Measurements from ENCODE around the gene NACC2. TPM values are rescaled to one million over a fixed set of nuclear protein-coding genes. Genes with fewer than 3 reads are reported as not detected.

The NACC2 gene
- total RNA-seq, 1 donor from 2014 or later = 3.6 TPM

DNA sequence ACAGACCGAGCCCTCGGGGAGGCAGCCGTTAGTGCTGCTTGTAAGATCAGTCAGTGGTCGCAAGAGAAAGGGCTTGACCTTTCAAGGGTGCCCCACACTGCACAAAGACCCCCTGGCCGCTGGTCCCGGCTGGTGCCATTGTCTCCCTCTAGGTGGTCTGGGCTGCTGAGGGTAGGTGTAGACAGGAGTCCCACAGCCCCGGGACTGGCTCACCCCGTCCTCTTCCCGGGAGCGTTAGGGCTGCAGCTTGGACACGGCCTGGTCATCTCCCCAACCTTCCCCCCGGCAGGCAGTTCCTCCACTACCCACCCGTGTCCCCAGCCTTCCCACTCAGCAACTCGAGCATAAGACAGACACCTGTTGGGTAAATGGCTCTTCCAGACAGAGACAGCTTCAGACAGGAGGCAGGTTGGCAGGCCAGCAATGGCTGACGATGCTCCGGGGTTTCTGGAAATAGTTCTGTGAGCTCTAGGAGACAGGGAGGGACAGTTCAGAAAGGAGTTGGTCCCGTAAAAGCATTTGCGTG lies 38.9 kb upstream of the NACC2 start:
- peaks cover 19% of the 10 kb centered on the region for H3K27me3 Mint-ChIP-seq
- H3K27ac Mint-ChIP-seq = no peak overlapping the region
- intact Hi-C loops (cut with micrococcal nuclease) = no loop called here

DNA sequence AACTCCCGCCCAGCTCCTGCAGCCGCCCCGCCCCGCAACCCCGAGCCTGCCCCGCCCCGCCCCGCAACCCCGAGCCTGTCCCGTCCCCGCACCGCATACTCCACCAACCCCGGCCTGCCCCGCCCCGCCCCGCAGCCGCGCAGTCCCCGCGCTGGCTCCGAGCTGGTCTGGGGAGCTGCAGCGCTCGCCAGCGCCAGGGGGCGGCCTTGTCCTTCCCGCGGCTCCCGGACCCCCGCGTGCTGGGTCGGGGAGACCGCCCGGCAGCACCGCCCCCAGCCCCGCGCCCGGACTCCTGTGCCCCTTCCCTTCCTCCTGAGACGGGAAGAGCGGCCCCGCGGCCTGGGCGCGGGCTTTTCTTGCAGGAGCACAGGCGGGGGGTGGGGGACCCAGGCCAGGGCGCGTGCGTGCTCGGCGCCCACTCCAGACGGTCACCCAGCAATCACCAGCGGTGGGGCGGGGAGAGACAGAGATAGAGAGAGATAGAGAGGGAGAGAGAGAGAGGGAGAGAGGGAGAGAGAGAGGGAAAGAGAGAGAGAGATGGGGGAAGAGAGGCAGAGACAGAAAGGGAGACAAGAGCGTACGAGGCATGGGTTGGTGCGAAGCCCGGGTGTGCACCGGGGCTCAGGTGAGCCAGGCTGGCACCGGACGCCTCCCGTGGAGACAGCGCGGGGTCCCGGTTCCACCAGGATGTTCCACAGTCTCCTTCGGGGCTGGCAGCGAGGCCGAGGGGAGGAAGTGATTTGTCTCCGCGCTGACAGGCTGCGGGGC lies 38.3 kb upstream of the NACC2 start:
- Mint-ChIP-seq H3K4me1 (no peaks in the 10 kb centered on the region), H3K27ac (no peak overlapping the region), H3K4me3 (no peak overlapping the region), H3K27me3 (peaks cover 19% of the 10 kb centered on the region), H3K9me3 (no peaks in the 10 kb centered on the region), H3K36me3 (ENCODE audit: low read depth) (no peaks in the 10 kb centered on the region)
- intact Hi-C loops (cut with micrococcal nuclease) = no loop called here
- DNase-seq = peak; percentile 67

More for the DNA sequence above, 38.9 kb upstream of the NACC2 start:
- no peak overlapping the region for H3K4me3 Mint-ChIP-seq
- no peaks in the 10 kb centered on the region for H3K9me3 Mint-ChIP-seq
- H3K4me1 Mint-ChIP-seq = no peaks in the 10 kb centered on the region
- H3K36me3 Mint-ChIP-seq (ENCODE audit: low read depth) = no peaks in the 10 kb centered on the region
- DNase-seq = no peak

DNA sequence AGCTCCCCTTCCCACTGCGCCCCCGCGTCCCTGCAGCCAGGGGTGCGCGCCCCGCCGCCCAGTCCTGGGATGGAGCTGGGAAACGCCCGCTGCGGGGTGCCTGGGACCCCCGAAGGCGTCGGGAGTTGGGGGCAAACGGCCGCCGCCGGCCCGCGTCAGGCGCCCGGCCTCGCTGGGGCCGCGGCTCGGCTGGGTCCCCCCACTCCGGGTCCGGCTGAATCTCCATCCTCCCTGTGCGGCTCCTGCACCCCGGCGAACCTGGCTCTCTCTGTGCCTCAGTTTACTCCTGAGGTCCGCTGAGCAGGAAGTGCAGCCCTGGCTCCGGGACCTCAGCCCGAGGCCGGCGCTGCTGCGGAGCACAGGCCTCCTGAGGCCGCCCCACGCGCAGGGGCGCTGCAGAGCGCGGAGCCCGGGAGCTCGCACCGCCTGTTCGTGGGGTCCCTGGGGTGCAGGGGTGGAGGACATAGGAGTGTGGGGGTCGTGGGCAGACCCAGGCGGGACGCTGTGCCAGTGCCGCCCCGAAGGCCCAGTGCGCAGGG lies 37.5 kb upstream of the NACC2 start:
- H3K27me3 Mint-ChIP-seq = peaks cover 19% of the 10 kb centered on the region
- H3K9me3 Mint-ChIP-seq = no peaks in the 10 kb centered on the region
- H3K36me3 Mint-ChIP-seq (ENCODE audit: low read depth) = no peaks in the 10 kb centered on the region
- intact Hi-C loops (cut with micrococcal nuclease) = no loop called here
- no peak overlapping the region for H3K27ac Mint-ChIP-seq
- no peaks in the 10 kb centered on the region for H3K4me1 Mint-ChIP-seq
- no peak for DNase-seq
- no peak overlapping the region for H3K4me3 Mint-ChIP-seq

DNA sequence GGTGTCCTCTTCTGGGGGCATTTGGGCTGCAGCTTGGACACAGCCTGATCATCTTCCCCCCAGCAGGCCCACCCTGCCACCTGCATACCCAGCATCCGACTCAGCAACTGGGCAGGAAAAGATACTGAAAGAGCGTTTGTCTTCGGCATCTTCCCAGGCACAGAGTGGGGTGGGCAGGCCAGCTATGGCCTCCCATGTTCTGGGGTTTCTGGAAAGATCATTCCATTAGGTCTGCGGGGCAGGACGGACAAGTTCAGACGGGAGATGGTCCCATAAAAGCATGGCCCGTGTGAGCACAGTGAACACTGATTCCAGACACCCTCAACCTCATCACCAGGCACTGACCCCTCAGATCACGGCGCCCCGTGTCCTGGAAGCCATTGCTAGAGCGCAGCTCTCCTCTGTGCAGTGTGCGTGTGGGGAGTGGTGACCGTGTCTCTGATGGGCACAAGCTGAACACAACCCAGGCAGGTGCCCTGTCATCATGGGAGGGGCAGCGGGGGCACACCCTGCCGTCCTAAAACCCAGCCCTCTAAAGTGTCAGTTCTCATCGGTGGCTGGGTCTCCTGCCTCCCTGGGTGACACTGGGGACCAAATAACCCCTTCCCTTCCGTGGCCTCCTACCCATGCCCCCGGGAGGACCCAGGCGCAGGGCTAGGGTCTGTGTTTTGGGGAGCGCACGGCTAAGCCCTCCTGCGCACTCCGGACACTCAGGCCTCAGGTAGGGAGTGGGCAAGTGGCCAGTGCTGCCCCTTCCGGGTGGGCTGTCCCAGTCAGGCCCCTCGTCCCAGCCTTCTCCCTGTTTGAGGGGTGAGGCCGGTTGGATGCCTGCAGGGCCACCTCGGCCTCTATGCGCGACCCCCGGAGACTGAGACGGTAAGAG lies 36.8 kb upstream of the NACC2 start:
- intact Hi-C loops (cut with micrococcal nuclease) = no loop called here

DNA sequence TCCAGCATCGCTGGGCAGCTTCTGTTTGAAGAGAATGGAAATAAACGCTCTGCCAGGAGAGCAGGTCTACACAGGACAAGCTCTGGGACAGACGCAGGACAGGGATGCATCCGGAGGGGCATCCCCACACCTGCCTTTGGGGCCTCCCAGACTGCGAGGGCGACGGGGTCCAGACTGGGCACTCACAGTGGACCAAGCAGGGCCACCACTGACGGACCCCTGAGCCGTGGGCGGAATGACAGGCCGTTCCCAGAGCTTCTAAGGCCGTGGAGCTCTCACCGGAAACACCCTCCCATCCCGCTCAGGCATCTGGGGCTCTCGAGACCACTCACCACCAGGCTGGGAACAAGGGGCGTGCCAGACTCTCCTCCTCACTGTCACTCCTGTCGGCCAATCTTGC lies 34.1 kb upstream of the NACC2 start:
- H3K9me3 Mint-ChIP-seq = peaks cover 6% of the 10 kb centered on the region
- DNase-seq = no peak
- H3K4me3 Mint-ChIP-seq = no peak overlapping the region
- H3K36me3 Mint-ChIP-seq (ENCODE audit: low read depth) = no peaks in the 10 kb centered on the region
- no peaks in the 10 kb centered on the region for H3K4me1 Mint-ChIP-seq
- intact Hi-C loops (cut with micrococcal nuclease) = loop anchor here (10.0 kb wide), 2 partner anchors 264 to 424 kb away; partner anchors contain the start of gene KCNT1
- no peak overlapping the region for H3K27ac Mint-ChIP-seq
- H3K27me3 Mint-ChIP-seq = peaks cover 15% of the 10 kb centered on the region

More for the DNA sequence above, 36.8 kb upstream of the NACC2 start:
- H3K27me3 Mint-ChIP-seq = peaks cover 19% of the 10 kb centered on the region
- no peaks in the 10 kb centered on the region for H3K4me1 Mint-ChIP-seq
- H3K9me3 Mint-ChIP-seq = no peaks in the 10 kb centered on the region
- DNase-seq = no peak
- H3K36me3 Mint-ChIP-seq (ENCODE audit: low read depth) = no peaks in the 10 kb centered on the region
- no peak overlapping the region for H3K4me3 Mint-ChIP-seq
- no peak overlapping the region for H3K27ac Mint-ChIP-seq

DNA sequence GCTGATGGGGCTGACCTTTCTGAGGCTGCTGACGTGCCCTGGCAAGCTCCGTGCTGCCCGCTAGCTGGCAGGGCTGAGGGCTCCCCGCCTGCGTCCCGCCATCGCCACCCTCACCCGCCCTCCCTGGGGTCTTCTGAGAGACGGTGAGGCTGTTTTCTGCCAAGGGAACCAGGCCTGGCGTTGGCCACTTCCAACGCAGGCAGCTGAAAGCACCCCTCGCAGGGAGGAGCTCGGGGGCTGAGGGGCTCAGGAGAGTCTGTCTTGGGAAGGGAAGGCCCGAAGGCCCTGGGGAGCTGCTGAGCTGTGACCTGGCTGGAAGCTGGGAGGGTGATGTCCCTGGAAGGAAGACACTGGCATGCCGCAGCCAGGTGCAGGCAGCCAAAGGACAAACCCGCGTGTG lies 33.3 kb upstream of the NACC2 start:
- Mint-ChIP-seq H3K9me3 (peaks cover 6% of the 10 kb centered on the region), H3K27me3 (peaks cover 8% of the 10 kb centered on the region), H3K4me1 (no peaks in the 10 kb centered on the region), H3K36me3 (ENCODE audit: low read depth) (no peaks in the 10 kb centered on the region), H3K27ac (no peak overlapping the region), H3K4me3 (no peak overlapping the region)
- DNase-seq = no peak
- intact Hi-C loops (cut with micrococcal nuclease) = loop anchor here (10.0 kb wide), 2 partner anchors 264 to 424 kb away; partner anchors contain the start of gene KCNT1

DNA sequence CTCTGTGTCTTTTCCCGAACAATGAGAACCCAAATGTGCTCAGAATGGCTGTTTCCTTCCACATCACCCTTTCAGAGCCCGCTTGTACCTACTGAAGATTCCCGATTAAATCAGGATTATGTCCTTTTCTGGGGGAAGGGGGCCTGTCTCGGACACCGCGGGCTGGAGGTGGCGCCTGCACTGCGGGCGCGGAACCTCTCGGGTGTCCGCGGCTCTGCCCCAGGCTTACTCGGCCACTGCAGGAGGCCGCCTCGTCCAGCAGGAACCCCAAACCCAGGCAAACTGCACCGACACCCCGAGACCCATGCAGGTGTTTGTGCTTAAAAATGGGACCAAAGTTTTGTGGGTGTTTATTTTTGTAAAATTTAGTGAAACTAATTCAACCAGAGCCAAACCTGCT lies 32.2 kb upstream of the NACC2 start:
- no peaks in the 10 kb centered on the region for H3K4me1 Mint-ChIP-seq
- H3K4me3 Mint-ChIP-seq = no peak overlapping the region
- H3K27ac Mint-ChIP-seq = no peak overlapping the region
- H3K36me3 Mint-ChIP-seq (ENCODE audit: low read depth) = no peaks in the 10 kb centered on the region
- H3K9me3 Mint-ChIP-seq = peaks cover 6% of the 10 kb centered on the region
- peaks cover 7% of the 10 kb centered on the region for H3K27me3 Mint-ChIP-seq
- intact Hi-C loops (cut with micrococcal nuclease) = loop anchor here (10.0 kb wide), 2 partner anchors 263 to 423 kb away; partner anchors contain the start of gene KCNT1
- DNase-seq = no peak

DNA sequence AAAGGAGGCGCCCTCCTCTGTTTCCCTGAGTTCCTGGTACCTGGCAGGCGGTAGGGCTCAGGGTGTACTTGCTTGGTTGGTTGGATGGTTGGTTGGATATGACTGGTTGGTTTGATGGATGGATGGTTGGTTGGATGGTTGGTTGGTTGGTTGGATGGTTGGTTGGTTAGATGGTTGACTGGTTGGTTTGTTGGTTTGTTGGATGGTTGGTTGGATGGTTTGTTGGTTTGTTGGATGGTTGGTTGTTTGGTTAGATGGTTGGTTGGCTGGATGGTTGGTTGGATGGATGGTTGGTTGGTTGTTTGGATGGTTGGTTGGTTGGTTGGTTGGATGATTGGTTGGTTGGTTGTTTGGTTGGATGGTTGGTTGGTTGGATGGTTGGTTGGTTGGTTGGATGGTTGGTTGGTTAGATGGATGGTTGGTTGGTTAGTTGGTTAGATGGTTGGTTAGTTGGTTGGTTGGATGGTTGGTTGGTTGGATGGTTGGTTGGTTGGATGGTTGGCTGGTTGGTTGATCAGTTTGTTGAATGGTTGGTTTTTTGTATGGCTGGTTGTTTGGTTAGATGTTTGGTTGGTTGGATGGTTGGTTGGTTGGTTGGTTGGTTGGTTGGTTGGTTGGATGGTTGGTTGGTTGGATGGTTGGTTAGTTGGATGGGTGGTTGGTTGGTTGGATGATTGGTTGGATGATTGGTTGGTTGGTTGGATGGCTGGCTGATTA lies 30.0 kb upstream of the NACC2 start:
- intact Hi-C loops (cut with micrococcal nuclease) = loop anchor here (10.0 kb wide), 2 partner anchors 260 to 420 kb away; partner anchors contain the start of gene KCNT1

DNA sequence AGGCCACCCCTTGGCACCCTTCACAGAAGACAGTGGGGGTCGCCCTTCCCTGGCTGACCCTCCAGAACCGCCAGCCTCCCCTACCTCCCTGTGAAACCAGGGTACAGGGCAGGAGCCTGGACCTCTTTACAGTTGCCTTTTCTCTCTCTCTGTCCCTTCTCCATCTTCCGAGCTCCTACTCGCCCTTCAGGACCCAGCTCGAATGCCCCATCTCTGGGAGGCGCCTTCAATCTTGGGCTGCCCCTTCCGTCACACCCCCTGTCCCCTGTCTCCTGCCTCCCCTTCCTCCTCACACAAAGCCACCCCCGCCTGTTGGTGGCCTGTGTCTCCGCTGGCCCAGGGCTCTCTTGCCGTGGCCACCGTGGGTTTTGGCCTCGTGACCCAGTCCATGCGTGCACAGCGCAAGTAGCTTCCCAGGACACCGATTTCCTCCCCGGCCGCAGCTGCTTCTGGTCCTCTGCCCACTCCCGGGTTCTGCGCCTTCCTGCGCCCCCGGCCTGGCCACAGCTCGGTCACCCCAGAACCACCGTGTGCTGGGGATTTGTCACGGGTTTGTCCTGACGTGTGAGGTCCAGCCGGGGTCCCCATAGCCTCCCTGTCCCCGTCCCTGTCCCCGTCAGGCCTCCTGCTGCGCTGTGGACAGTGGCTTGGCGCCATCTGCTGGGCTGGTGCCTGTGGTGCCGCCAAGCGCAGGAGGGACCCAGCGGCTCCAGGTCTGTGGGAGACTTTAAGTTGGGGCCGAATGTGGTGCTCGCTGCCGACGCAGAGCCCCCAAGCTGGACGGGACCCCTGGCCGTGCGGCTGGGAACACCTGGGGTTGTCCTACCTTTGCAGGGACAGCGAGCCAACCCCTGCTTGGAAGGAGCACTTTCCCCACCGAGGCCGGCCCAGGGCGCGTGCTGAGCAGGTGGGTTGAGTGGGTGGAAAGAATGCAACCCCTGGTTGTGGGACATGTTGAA lies 27.6 kb upstream of the NACC2 start:
- Mint-ChIP-seq H3K36me3 (ENCODE audit: low read depth) (no peaks in the 10 kb centered on the region), H3K4me3 (no peak overlapping the region), H3K9me3 (peaks cover 6% of the 10 kb centered on the region), H3K27ac (no peak overlapping the region), H3K27me3 (no peaks in the 10 kb centered on the region), H3K4me1 (no peaks in the 10 kb centered on the region)
- DNase-seq = peak; percentile 94
- intact Hi-C loops (cut with micrococcal nuclease) = loop anchor here (1.0 to 10.0 kb wide), 4 partner anchors 33 to 418 kb away; partner anchors contain the start of gene KCNT1

More for the DNA sequence above, 30.0 kb upstream of the NACC2 start:
- Mint-ChIP-seq H3K4me3 (no peak overlapping the region), H3K4me1 (no peaks in the 10 kb centered on the region), H3K27me3 (no peaks in the 10 kb centered on the region), H3K36me3 (ENCODE audit: low read depth) (no peaks in the 10 kb centered on the region), H3K27ac (no peak overlapping the region), H3K9me3 (peaks cover 6% of the 10 kb centered on the region)
- no peak for DNase-seq

DNA sequence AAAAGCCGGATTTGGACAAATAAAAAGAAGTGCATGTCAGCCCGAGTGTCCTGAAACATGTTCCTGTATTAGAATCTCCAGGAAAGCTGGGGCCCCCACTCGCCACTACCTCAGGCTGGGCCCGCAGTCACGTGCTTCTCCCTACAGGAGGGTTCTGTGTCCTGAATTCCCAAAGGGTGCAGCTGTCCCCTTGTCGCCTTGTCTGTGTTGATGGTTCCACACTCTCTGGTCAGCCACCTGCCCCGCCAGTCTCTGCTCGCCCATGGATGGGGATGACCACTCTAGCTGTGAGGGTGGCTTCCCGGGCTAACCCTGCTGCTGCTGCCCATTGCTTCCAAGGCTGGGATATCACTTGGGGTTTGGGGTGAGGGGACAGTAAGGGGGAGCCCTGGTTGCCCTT lies 26.7 kb upstream of the NACC2 start:
- Mint-ChIP-seq H3K4me1 (no peaks in the 10 kb centered on the region), H3K36me3 (ENCODE audit: low read depth) (no peaks in the 10 kb centered on the region), H3K4me3 (no peak overlapping the region), H3K27ac (no peak overlapping the region), H3K27me3 (no peaks in the 10 kb centered on the region), H3K9me3 (peaks cover 6% of the 10 kb centered on the region)
- no peak for DNase-seq
- intact Hi-C loops (cut with micrococcal nuclease) = loop anchor here (10.0 kb wide), 2 partner anchors 257 to 417 kb away; partner anchors contain the start of gene KCNT1

DNA sequence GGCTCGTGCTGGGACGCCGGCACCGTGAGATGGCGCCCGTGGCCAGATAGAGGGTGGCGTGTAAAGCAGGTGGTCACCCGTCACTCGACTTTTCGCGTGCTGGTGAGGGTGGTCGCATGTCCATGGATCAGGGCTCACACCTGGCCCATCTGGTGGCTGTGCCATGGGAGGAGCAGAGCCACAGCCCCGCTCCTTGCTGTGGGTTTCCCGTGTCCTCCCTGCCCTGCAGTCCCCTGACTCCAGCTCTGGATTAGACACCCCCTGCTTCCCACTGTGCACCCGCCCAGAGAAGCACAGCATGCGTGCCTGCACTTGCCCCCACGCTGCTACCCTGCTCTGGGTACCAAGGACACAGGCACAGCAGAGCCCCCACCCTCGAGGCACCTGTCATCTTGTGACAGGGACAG lies 25.4 kb upstream of the NACC2 start:
- H3K27me3 Mint-ChIP-seq = no peaks in the 10 kb centered on the region
- H3K4me3 Mint-ChIP-seq = no peak overlapping the region
- no peaks in the 10 kb centered on the region for H3K4me1 Mint-ChIP-seq
- intact Hi-C loops (cut with micrococcal nuclease) = loop anchor here (10.0 kb wide), 2 partner anchors 256 to 416 kb away; partner anchors contain the start of gene KCNT1
- no peak overlapping the region for H3K27ac Mint-ChIP-seq
- no peak for DNase-seq
- peaks cover 6% of the 10 kb centered on the region for H3K9me3 Mint-ChIP-seq
- H3K36me3 Mint-ChIP-seq (ENCODE audit: low read depth) = peaks cover 3% of the 10 kb centered on the region

DNA sequence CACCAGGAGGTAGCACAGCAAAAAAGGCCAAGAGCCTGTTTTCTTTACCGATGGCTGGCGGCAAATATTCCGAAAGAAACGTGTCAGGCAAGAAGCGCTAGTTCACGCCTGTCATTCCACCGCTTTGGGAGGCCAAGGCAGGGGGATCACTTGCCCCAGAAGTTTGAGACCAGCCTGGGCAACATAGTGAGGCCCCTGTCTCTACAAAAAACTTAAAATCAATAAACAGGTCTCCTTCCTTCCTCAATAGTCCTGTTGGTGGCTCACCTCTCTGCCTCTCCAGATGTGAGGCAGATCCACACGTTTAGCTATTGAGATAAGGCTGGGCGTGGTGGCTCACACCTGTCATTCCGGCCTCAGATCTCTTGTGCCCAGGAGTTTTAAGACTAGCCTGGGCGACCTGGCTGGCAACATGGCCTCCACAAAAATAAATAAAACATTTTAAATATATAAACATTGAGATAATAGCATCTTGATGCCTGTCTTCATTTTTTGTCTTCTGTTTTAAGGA lies 24.8 kb upstream of the NACC2 start:
- Mint-ChIP-seq H3K36me3 (ENCODE audit: low read depth) (peaks cover 5% of the 10 kb centered on the region), H3K27ac (peak overlapping the region; percentile 78)

More for the DNA sequence above, 24.8 kb upstream of the NACC2 start:
- DNase-seq = no peak
- Mint-ChIP-seq H3K4me3 (peak overlapping the region; percentile 82), H3K9me3 (peaks cover 2% of the 10 kb centered on the region), H3K4me1 (peaks cover 1% of the 10 kb centered on the region), H3K27me3 (no peaks in the 10 kb centered on the region)
- intact Hi-C loops (cut with micrococcal nuclease) = loop anchor here (2.0 to 10.0 kb wide), 4 partner anchors 25 to 415 kb away; partner anchors contain the start of genes KCNT1, NACC2 and UBAC1
